Right atrium auricular region (tissue), 2 donors: Measurements from ENCODE around the gene CAPZB. TPM values are rescaled to one million over a fixed set of nuclear protein-coding genes. Genes with fewer than 3 reads are reported as not detected.

Experiments used
- DNase-seq: peaks from one replicate; pipeline ENCODE4 v3.0.0-alpha.2; 2019; ENCODE audit warnings: low spot score
- H3K27ac ChIP-seq, 2 donors: fragments of 200-600 bp; sonication (generic); 1 replicate in 1 of 2; 2 replicates in 1 of 2; pipeline ENCODE4 v1.5.1; 2016 to 2019
- H3K27me3 ChIP-seq, 2 donors: fragments of 200-600 bp; sonication (generic); one replicate each; pipeline versions ENCODE4 v1.5.1 to v1.6.0; 2017 to 2019
- H3K36me3 ChIP-seq: fragments of 200-600 bp; sonication (generic); one replicate; pipeline ENCODE4 v1.5.1; 2016
- H3K4me1 ChIP-seq, 2 donors: fragments of 200-600 bp; sonication (generic); one replicate each; pipeline versions ENCODE4 v1.5.1 to v1.6.0; 2017 to 2019
- H3K4me3 ChIP-seq, 2 donors: fragments of 200-600 bp; sonication (generic); 1 replicate in 1 of 2; 2 replicates in 1 of 2; pipeline ENCODE4 v1.5.1; 2017 to 2019; ENCODE audit warnings: mild to moderate bottlenecking in 1 of 2, moderate library complexity in 1 of 2
- H3K9me3 ChIP-seq, 2 donors: fragments of 200-600 bp; sonication (generic); one replicate each; pipeline ENCODE4 v1.5.1; 2019
- CTCF ChIP-seq, 2 donors: fragments of 200-600 bp; sonication (generic); IDR thresholded peaks; one replicate each; pipeline ENCODE4 v1.5.1; 2019; ENCODE audit warnings: antibody characterized with exemption in 2 of 2
- total RNA-seq, 2 donors: library from RNA; depleted of rRNA; stranded (reverse); fragments of >200 nt; gene quantifications; one replicate each; pipeline ENCODE4 v1.1.0, GENCODE V29; 2016

CAPZB gene
- total RNA-seq, 2 donors from 2014 or later, result 87.8 to 122 TPM

DNA sequence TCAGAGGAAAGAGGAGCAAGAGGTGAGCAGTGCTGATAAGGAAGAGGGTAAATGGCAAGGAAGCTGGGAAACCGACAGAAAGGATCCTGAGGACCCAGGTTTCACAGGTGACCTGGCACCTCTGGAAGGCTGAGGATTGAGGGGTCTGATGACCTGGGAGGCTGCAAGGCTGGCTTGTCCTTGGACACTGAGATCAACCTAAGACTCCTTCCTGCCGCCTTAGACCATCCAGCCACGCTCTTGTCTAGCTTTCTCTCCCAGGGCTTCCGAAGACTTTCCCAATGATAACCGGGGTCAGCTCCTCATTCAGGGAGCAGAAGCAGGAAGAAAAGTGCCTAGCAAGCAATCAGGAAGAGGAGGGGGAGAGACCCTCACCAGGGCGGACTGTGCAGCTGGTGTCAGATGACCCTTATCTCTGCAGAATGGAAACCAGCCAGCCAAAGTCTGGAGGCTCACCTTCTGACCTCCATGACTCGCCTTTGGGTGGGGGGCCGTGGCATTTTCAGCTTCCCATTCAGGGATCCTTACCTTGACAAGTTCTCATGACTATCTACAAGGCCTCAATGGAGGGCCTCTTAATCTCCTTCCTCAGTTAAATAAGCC lies 77.7 kb downstream of the CAPZB start:
- no peak for DNase-seq
- Histone ChIP-seq H3K27me3 (no peaks in the 10 kb centered on the region), H3K4me3 (no peak overlapping the region), H3K4me1 (peaks cover 0 to 57% of the 10 kb centered on the region in 2 donors), H3K9me3 (no peaks in the 10 kb centered on the region), H3K27ac (peak overlapping the region; percentile 12 to 27), H3K36me3 (peaks cover 7% of the 10 kb centered on the region)
- TF ChIP-seq CTCF (IDR thresholded peaks at IDR 0.05), result no peak

DNA sequence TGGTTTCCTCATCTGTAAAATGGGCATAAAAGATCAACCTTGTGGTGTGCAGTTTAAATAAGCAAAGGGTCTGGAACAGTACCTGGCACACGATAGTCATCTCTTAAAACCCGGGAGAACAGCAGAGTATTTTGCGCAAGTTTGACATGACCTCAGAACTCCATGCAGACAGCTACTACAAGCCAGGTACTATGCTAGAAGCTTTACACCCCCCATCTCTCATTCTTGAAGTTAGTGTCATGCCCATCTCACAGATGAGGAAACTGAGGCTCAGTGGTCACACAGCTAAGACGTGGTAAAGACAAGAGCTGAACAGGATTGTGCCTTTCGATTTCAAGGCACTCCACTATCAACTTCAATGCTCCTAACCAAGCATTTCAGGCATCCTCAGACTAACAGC lies 78.7 kb downstream of the CAPZB start:
- DNase-seq, result no peak

DNA sequence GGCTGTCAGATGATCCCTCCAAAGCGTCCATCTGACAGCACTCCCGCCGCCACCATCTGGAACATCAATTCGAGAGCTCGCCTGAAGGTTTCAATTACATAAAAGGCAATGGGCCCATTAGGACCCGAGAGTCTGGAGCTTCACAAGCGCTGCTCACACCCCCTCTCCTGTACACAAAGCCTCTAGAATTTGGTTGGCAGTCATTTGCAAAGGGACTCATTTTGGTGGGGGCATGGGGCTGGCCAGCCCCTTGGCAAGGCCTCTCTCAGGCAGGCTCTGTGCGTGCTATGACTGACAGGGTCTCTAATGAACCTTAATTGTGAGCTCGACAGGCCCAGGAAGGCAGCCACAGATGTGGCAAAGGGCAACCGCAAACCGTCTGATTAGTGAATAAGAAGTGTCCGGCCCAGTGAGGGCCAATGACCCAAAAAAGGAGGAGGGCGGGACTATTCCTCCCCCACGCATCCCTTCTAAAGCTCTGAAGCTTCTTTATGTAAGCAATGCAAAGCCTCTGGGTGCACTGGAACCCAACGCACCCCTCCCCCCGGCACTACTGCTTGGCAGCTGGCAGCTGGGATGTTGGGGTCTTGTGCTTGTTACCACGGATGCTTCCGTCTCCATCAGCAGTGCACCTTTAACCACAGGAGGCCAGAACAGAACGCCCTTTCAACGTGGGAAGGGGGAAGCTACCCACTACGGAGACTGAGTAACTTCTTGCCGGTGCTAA lies 79.4 kb downstream of the CAPZB start:
- Histone ChIP-seq H3K9me3 (no peaks in the 10 kb centered on the region), H3K4me1 (peaks cover 0 to 64% of the 10 kb centered on the region in 2 donors), H3K36me3 (peaks cover 7% of the 10 kb centered on the region), H3K27me3 (no peaks in the 10 kb centered on the region), H3K27ac (peak overlapping the region; percentile 24 to 54), H3K4me3 (no peak overlapping the region)
- TF ChIP-seq CTCF (IDR thresholded peaks at IDR 0.05), result no peak
- no peak for DNase-seq

More for the DNA sequence above, 78.7 kb downstream of the CAPZB start:
- Histone ChIP-seq H3K27ac (no peak overlapping the region), H3K9me3 (no peaks in the 10 kb centered on the region), H3K4me3 (no peak overlapping the region), H3K27me3 (no peaks in the 10 kb centered on the region), H3K36me3 (peaks cover 7% of the 10 kb centered on the region), H3K4me1 (peaks cover 0 to 57% of the 10 kb centered on the region in 2 donors)
- TF ChIP-seq CTCF (IDR thresholded peaks at IDR 0.05), result no peak

DNA sequence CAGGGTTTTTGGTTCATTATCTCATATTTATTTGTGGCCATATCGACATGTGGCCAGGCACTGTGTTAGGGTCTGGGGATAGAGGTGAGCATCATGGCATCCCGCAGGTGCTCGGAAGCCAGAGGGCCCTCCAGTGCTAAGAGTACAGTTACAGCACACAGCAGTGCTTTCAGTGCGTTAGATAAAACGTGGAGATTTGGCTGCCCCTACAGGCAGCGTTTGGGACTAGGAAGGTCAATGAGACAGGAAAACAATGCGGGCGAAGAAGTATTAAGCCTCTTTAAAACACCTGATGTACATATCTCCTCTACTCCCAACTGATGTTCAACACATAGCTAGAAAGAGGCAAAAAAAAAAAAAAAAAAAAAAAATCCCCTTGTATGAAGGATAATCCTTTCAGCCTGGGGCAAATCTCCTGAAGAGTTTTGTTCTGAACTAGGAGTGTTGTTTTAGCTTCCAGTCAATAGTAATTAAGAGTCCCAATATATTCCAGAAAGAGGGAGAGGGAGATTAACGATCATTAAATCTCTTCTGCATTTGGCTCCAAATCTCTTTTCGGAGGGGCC lies 80.1 kb downstream of the CAPZB start:
- no peaks in the 10 kb centered on the region for H3K27me3 ChIP-seq
- H3K4me3 ChIP-seq, result no peak overlapping the region
- peaks cover 0 to 70% of the 10 kb centered on the region in 2 donors for H3K4me1 ChIP-seq
- no peak for DNase-seq
- no peaks in the 10 kb centered on the region for H3K9me3 ChIP-seq
- H3K27ac ChIP-seq, result peak overlapping the region; percentile 24 to 54
- TF ChIP-seq CTCF (IDR thresholded peaks at IDR 0.05), result peak; percentile 25 to 57
- H3K36me3 ChIP-seq, result peaks cover 7% of the 10 kb centered on the region

GRCh38 chr1:19404748-19405147 lies 80.6 kb downstream of the CAPZB start:
- TF ChIP-seq CTCF (IDR thresholded peaks at IDR 0.05), result no peak
- no peak for DNase-seq
- Histone ChIP-seq H3K36me3 (peaks cover 6% of the 10 kb centered on the region), H3K4me3 (no peak overlapping the region), H3K27ac (peak overlapping the region; percentile 24 to 54), H3K27me3 (no peaks in the 10 kb centered on the region), H3K4me1 (peaks cover 0 to 75% of the 10 kb centered on the region in 2 donors), H3K9me3 (no peaks in the 10 kb centered on the region)
